Gastrocnemius medialis (tissue), 4 donors: ENCODE data around the gene SCARB1.

ENCODE experiments used
- CTCF ChIP-seq, 5 experiments: fragments of 450-650 bp in 3 of 5; fragments of 200-600 bp in 2 of 5; sonication (generic) in 2 of 5; IDR thresholded peaks in 4 of 5; conservative IDR thresholded peaks in 1 of 5; 1 replicate in 4 of 5; 2 replicates in 1 of 5; pipeline ENCODE4 v1.5.1; 2016 to 2019; ENCODE audit warnings: antibody characterized with exemption in 5 of 5, mild to moderate bottlenecking in 3 of 5, moderate library complexity in 3 of 5
- POLR2A ChIP-seq, 2 donors: fragments of 450-650 bp; IDR thresholded peaks; one replicate each; pipeline ENCODE4 v1.6.1; 2017; ENCODE audit warnings: antibody characterized with exemption in 2 of 2, mild to moderate bottlenecking in 2 of 2, moderate library complexity in 2 of 2

DNA sequence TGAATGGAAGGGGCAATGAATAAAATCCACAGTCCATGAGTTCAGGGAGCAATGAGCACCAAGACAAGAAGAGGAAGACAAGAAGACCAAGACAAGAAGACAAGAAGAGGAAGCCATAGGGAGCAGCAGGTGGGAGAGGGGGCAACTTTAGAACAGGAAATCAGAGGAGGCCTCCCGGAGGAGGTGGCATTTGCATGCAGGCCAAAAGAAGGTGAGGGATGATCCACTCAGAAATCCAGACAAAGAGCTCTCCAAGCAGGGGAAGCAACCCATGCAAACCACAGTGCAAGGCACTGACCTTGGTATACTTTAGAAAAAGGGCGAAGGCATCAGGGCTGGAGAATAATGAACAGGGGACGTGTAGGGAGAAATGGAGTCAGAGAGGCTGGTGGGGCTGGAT is 58.6 kb downstream of the SCARB1 start:
- TF ChIP-seq CTCF (IDR thresholded peaks at IDR 0.05 in 4 of 5, conservative IDR thresholded peaks at IDR 0.05 in 1 of 5) (no peak), POLR2A (IDR thresholded peaks at IDR 0.05) (no peak)
